Lung (tissue), 12 donors: Measurements from ENCODE around the gene MCF2L2. TPM values are rescaled to one million over a fixed set of nuclear protein-coding genes. Genes with fewer than 3 reads are reported as not detected.
"Not testable (repeated sequence)": the region's sequence is repeated elsewhere in the genome, so short reads cannot be mapped to it uniquely, and the experiment has no call there.

Experiments
- ATAC-seq: fragments of 200-7000 bp; cut with Tn5 transposase; one replicate; pipeline ENCODE4 v1.9.1; 2020; ENCODE audit warnings: moderate number of reproducible peaks; ENCODE audit not compliant: insufficient read depth, low FRiP score
- DNase-seq, 3 donors: peaks; one replicate each; pipeline ENCODE4 v3.0.0-alpha.2; 2013 to 2017
- H3K27ac ChIP-seq, 2 donors: one replicate each; pipeline ENCODE4 v1.5.1; 2013; ENCODE audit warnings: mild to moderate bottlenecking in 2 of 2, moderate library complexity in 2 of 2, control low read depth in 1 of 2, inconsistent platforms in 1 of 2, low read depth in 1 of 2, low read length in 1 of 2
- H3K27me3 ChIP-seq, 3 donors: one replicate each; pipeline ENCODE4 v1.5.1; 2013; ENCODE audit warnings: low read length in 2 of 3; ENCODE audit not compliant: control insufficient read depth in 3 of 3, insufficient read depth in 3 of 3
- H3K36me3 ChIP-seq, 4 donors: one replicate each; pipeline ENCODE4 v1.5.1; 2013; ENCODE audit warnings: low read length in 4 of 4, mild to moderate bottlenecking in 1 of 4, moderate library complexity in 1 of 4; ENCODE audit not compliant: control insufficient read depth in 4 of 4, insufficient read depth in 4 of 4
- H3K4me1 ChIP-seq, 5 donors: one replicate each; pipeline ENCODE4 v1.5.1; 2013; ENCODE audit warnings: low read length in 5 of 5, mild to moderate bottlenecking in 2 of 5, moderate library complexity in 1 of 5; ENCODE audit not compliant: control insufficient read depth in 5 of 5, insufficient read depth in 5 of 5
- H3K4me3 ChIP-seq: one replicate; pipeline ENCODE4 v1.5.1; 2013; ENCODE audit warnings: mild to moderate bottlenecking, control low read depth, moderate library complexity
- H3K9ac ChIP-seq, 2 donors: one replicate each; pipeline ENCODE4 v1.5.1; 2013; ENCODE audit warnings: low read length in 2 of 2, control low read depth in 1 of 2; ENCODE audit not compliant: insufficient read depth in 1 of 2
- H3K9me3 ChIP-seq, 4 donors: one replicate each; pipeline ENCODE4 v1.5.1; 2013; ENCODE audit warnings: low read length in 3 of 4, mild to moderate bottlenecking in 1 of 4, moderate library complexity in 1 of 4; ENCODE audit not compliant: control insufficient read depth in 4 of 4, insufficient read depth in 3 of 4
- CTCF ChIP-seq: IDR thresholded peaks from 2 replicates; pipeline ENCODE4 v1.5.1; 2012; ENCODE audit warnings: mild to moderate bottlenecking; ENCODE audit errors: control extremely low read depth, extremely low read depth
- whole genome bisulfite sequencing, 2 donors: extraction: QIAGEN DNeasy Blood & Tissue Kit; methylation state at CpG; one replicate each; pipeline ENCODE4 v1.1.7; 2013; 5-methylcytosine and 5-hydroxymethylcytosine counted together
- polyA plus RNA-seq, 2 donors: library from polyadenylated mRNA; stranded (reverse); fragments of 200-250 nt; gene quantifications; one replicate each; pipeline ENCODE4 v1.2.1, GENCODE V29; 2013
- total RNA-seq, 2 donors: library from RNA; depleted of rRNA in 1 of 2; stranded (reverse); fragments of >200 nt in 1 of 2; gene quantifications; one replicate each; pipeline ENCODE4 v1.2.1, GENCODE V29; 2014 to 2021
- donor health status: control.
- donor health status: control.
- donor health status: Bipolar disorder and iron deficiency.
- donor health status: healthy.
- donor health status: DM: yes; HTN: yes; CAD: no.

Gene MCF2L2
- total and polyA plus RNA-seq, 4 donors: 0.26 to 1.7 (median 1.0) TPM

- WGBS, 2 donors: 79 to 82% methylated on average over 3 of the region's 3 CpGs
- H3K9ac ChIP-seq: no peak overlapping the region
- no peaks in the 10 kb centered on the region for H3K9me3 ChIP-seq
- H3K27ac ChIP-seq: no peak overlapping the region
- no peaks in the 10 kb centered on the region for H3K27me3 ChIP-seq
- no peak for DNase-seq
- ATAC-seq: no peak
- no peak for TF ChIP-seq CTCF
- no peaks in the 10 kb centered on the region for H3K36me3 ChIP-seq
- H3K4me3 ChIP-seq: no peak overlapping the region
- no peaks in the 10 kb centered on the region for H3K4me1 ChIP-seq
These were observed 38.2 kb upstream of the MCF2L2 start for GRCh38 chr3:183466575-183466974.

- not testable (repeated sequence) for ATAC-seq
These were observed 37.3 kb upstream of the MCF2L2 start for GRCh38 chr3:183465710-183466109.

GRCh38 chr3:183464480-183464879, 36.1 kb upstream of the MCF2L2 start:
- DNase-seq (no peak), ATAC-seq (no peak)
- WGBS, 2 donors: 70 to 87% methylated on average over 2 of the region's 2 CpGs
- Histone ChIP-seq H3K27me3 (no peaks in the 10 kb centered on the region), H3K4me3 (no peak overlapping the region), H3K9ac (no peak overlapping the region), H3K9me3 (no peaks in the 10 kb centered on the region), H3K27ac (no peak overlapping the region), H3K4me1 (no peaks in the 10 kb centered on the region), H3K36me3 (no peaks in the 10 kb centered on the region)
- no peak for TF ChIP-seq CTCF

More at GRCh38 chr3:183465710-183466109, 37.3 kb upstream of the MCF2L2 start:
- H3K36me3 ChIP-seq, H3K4me3 ChIP-seq, H3K4me1 ChIP-seq, H3K9me3 ChIP-seq, H3K27ac ChIP-seq, H3K9ac ChIP-seq, H3K27me3 ChIP-seq, DNase-seq: not testable (repeated sequence)
- WGBS, 2 donors: 86 to 89% methylated on average over 13 of the region's 13 CpGs

DNA sequence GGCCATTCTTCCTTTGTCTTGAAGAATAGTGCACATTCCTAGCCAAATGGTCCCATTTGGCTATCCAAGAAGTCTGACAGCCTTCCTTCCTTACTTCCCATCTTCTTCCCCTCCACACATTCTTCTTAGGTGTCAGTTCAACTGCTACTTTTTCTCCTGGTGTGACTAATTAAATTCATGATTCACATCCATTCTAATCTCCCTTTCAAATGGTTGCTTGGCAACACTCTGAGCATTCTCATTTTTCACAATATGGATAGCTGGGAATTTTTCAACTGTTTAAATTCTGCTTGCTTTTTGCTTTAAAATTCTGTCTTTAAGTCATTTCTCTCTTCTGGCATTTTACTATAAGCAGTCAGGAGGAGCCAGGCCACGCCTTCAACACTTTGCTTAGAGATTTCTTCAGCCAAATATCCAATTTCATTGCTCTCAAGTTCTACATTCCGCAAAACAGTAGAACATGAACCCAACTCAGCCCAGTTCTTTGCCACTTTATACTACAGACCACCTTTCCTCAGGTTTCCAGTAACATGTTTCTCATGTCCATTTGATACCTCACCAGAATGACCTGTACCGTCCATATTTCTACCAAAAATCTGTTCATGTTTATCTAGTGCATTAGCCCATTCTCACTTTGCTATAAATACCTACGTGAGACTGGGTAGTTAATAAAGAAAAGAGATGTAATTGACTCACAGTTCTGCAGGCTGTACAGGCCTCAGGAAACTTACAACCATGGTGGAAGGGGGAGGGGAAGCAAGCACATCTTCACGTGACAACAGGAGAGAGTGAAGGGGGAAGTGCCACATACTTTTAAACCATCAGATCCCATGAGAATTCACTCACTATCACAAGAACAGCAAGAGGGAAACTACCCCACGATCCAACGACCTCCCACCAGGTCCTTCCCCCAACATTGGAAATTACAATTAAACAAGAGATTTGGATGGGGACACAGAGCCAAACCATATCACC, 31.9 kb upstream of the MCF2L2 start:
- no peak overlapping the region for H3K9ac ChIP-seq
- WGBS, 2 donors: 89 to 90% methylated on average over 7 of the region's 7 CpGs
- H3K36me3 ChIP-seq: peaks cover 0 to 3% (median 1%) of the 10 kb centered on the region in 4 donors
- no peak for DNase-seq
- no peak for TF ChIP-seq CTCF
- H3K4me1 ChIP-seq: no peaks in the 10 kb centered on the region
- H3K4me3 ChIP-seq: no peak overlapping the region
- no peak overlapping the region for H3K27ac ChIP-seq
- H3K27me3 ChIP-seq: no peaks in the 10 kb centered on the region
- H3K9me3 ChIP-seq: no peaks in the 10 kb centered on the region
- ATAC-seq: no peak
